ENCODE results near the gene TECTA.

TECTA gene, protein sequence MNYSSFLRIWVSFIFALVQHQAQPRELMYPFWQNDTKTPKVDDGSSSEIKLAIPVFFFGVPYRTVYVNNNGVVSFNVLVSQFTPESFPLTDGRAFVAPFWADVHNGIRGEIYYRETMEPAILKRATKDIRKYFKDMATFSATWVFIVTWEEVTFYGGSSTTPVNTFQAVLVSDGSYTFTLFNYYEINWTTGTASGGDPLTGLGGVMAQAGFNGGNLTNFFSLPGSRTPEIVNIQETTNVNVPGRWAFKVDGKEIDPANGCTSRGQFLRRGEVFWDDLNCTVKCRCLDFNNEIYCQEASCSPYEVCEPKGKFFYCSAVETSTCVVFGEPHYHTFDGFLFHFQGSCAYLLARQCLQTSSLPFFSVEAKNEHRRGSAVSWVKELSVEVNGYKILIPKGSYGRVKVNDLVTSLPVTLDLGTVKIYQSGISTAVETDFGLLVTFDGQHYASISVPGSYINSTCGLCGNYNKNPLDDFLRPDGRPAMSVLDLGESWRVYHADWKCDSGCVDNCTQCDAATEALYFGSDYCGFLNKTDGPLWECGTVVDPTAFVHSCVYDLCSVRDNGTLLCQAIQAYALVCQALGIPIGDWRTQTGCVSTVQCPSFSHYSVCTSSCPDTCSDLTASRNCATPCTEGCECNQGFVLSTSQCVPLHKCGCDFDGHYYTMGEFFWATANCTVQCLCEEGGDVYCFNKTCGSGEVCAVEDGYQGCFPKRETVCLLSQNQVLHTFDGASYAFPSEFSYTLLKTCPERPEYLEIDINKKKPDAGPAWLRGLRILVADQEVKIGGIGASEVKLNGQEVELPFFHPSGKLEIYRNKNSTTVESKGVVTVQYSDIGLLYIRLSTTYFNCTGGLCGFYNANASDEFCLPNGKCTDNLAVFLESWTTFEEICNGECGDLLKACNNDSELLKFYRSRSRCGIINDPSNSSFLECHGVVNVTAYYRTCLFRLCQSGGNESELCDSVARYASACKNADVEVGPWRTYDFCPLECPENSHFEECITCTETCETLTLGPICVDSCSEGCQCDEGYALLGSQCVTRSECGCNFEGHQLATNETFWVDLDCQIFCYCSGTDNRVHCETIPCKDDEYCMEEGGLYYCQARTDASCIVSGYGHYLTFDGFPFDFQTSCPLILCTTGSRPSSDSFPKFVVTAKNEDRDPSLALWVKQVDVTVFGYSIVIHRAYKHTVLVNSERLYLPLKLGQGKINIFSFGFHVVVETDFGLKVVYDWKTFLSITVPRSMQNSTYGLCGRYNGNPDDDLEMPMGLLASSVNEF (N-terminal part only)

DNA sequence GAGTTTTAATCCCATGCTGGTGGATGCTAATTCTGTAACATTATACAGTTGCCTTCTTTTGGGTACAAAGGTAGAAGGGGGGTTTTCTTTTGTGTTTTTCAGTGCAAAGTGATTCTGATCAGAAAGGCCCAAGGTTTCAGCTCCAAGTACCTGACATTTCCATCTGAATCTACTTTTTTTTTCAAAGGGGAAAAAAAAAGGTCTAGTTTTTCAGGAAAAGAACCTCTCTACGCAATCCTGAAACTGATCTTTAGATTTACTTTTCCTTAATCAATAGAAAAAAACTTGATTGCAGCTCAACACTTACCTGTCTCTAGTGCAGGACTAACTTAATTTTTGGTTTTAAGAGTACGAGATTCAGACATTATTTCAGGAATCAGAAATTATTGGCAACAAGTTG is at the start of gene TECTA:
Gene TECTA (plus strand): TSS at position 301 of the 400 bp plus-strand sequence. CDS start 1,423 bp downstream, outside the sequence.
- no peak for DNase-seq (ENCODE audit: low read depth)

DNA sequence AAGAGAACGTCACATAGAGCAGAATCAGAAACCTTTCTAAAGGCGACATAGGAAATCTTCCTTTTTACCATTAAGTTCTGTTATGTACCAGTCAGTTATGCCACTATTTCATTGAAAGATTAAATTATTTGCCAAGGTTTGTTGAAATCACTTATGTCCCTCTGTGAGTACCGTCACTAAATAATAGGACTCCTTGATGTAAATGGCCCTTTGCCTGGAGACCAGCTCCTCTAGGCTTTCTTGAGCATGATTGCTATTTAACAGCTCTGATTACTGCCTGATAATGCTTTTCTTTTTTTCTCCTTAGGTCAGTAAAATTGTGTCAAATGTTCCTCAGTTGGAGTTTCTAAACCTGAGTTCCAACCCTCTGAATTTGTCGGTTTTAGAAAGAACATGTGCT is 47.8 kb upstream of the TECTA start:
- DNase-seq (ENCODE audit: low read depth): no peak

DNA sequence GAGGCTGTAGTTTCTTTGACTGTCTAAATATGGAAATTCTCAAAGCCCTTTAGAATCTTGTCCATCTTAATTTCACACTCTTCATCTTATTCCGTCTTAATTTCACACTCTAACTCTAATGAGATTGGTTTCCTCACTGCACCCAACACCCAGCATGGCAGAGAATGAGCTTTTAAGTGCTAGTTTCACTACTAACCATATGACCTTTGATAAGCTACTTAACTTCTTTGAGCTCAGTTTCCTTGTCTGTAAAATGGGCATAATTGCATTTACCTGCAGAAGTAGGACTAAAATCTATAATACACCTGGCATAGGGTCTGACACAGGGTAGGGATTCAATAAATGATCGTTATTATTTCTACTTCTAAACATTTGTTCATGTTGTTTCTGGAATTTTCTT is 46.8 kb upstream of the TECTA start:
- no peak for DNase-seq (ENCODE audit: low read depth)

DNA sequence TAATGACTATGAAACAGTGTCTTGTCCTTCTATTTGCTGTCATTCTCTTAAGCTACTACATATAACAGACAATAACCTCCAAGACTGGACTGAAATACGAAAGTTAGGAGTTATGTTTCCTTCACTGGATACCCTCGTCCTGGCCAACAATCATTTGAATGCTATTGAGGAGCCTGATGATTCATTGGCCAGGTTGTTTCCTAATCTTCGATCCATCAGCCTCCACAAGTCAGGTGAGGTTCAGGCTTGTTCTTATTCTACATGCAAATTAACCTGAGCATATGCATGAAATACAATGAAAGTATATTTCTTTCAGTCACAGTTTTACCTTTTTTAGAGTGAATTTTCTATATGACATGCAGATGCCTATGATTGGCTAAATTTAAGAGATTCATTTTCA is 46.0 kb upstream of the TECTA start:
- no peak for DNase-seq (ENCODE audit: low read depth)

DNA sequence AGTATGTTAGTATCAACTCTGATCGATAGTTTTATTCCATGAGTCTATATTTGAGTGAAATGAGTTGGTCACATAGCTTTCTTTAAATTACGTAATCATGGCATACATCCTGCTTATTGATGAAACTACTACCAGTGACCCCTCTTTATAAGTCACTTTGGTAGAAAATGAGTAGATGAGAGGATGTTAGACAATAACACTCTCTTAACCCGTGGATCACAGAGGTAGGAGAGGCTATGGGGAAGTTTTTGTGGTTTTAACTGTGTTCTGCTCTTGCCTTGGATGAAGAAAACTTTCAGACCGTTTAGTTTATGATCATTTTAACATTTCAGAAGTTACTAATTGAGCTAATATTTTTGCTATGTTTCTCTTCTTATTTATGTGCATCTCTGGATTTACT is 43.1 kb upstream of the TECTA start:
- DNase-seq (ENCODE audit: low read depth): no peak

DNA sequence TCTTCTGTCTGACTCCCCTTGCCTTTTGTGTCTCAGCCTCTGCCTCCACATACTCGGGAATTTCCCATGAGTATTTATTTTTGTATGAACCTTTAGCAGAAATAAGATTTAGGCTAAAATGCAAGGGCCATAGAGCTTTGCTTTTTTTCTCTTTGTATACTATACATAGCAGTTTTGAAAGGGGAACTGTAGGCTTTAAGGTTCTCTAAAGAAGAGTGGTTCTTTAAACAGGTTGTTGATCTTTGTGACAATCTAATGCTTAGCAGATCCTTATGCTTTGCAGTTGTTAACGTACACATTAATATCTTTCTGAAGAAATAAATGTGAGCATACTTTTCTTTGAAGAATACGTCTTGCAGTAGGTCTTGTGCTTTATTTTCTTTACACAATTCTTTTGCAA is 42.1 kb upstream of the TECTA start:
- no peak for DNase-seq (ENCODE audit: low read depth)

DNA sequence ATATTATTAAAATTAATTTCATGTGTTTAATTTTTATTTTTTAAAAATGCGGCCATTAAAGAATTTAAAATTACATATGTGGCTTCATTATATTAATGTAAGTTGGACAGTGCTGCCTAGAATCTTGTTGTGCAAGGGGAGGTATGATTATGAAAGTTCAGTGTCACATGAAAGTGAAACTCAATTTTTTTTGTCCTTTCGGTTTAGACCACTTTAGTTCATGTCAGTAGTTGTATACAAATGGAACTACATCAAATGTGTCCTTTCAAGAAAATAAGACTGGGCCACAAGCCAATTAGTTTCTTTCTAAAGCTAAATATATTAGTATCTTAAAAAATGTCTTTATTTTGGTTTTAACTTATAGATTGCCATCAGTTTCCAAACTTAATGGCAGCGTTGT is 41.4 kb upstream of the TECTA start:
- DNase-seq (ENCODE audit: low read depth): no peak

DNA sequence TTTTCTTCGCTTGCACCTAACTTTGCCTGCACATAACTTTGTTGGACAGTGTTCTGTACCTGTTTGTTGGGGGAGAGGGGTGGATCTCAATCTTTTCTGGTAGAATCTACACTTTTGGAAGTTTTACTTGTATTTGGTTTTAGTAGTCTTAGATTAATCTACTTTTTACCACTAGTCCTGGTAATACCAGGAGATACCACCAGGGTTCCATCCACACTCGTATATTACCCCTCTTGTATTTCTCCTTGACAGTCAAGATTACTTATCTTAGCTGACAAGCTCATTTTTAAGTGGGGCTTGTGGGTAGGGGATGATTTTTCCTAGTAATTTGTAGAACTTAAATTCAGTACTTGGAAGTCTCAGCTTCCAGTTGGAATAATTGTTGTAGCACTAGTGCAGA is 37.3 kb upstream of the TECTA start:
- no peak for DNase-seq (ENCODE audit: low read depth)

DNA sequence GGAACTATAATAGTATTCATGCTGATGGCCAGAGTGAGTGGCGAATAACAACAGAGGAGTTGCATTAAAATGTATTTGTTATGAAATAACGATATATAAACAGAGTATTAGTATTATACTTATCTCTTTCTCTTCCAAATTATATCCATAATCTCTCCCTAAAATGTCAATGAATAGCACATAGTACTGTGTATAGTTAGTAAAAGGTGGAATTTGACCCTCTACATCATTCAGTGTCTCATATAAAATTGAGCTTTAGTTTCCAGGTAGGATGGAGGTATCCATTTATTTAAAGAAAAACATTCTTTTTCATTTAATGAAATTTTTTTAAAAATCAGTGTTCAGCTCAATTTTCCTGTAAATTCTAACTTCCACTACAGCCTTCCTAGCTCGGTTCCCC is 34.4 kb upstream of the TECTA start:
- DNase-seq (ENCODE audit: low read depth): no peak

DNA sequence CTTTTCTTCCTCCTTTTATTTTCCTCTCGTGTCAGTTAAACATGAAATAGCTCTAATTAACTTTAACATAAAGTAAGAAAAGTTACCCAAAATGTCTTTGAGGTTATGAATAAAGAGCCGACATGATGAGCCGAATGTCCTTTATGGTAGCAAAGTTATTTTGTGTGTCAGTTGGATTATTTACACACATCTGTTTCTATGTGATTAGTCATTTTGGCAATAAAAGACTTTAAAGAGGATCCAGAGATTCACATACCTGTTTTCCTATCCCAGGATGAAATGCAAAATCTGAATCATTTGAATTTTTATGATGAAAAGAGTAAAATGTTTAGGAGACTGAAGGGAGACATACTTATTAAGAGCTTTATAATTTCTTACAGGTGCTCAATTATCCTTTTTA is 34.0 kb upstream of the TECTA start:
- no peak for DNase-seq (ENCODE audit: low read depth)

DNA sequence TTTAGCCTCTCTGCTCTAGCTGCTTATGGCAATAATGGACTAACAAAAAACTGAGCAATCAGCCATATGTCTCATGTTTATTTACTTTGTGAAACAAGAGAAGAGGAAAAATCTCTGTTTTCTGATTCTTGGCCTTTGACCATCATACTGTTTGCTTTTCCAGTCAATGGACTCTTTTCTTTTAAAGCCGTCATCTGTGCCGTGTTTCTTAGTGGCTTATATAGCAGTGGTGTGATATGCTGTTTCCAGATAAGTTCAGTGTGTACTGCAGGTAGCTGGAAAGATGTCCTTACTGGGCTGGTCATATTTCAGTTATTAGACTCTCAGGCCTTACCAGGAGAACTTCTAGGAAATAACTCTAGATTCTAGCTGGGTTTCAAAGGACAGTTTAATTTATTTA is 33.6 kb upstream of the TECTA start:
- no peak for DNase-seq (ENCODE audit: low read depth)

DNA sequence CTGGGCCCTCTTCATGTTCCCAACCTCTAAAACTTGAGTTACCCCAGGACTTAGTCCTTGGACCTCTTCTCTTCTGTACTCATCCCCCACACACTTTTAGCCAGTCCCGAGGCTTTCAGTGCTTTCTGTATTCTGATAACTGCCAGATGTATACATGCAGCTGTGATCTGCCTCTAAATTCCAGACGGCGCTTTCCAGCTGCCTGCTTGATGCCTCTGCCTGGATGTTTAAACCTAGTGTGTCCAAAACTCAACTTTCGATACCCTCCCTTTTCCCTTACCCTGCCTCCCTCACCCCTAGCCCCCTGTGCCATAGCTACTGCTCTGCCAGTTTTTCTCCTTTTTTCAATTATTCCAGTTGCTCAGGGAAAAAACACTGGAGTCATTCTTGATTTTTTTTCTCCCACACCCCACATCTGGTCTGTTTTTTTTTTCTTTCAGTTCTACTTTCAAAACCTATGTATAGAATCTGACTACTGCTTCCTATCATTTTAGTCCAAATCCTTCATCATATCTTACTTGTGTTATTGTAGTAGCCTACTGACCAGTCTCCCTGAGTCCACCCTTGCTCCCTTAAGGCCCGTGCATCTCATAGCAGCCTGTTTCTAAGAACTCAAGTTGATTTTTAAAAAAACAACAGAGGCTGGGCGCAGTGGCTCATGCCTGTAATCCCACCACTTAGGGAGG is 32.9 kb upstream of the TECTA start:
- no peak for DNase-seq (ENCODE audit: low read depth)

DNA sequence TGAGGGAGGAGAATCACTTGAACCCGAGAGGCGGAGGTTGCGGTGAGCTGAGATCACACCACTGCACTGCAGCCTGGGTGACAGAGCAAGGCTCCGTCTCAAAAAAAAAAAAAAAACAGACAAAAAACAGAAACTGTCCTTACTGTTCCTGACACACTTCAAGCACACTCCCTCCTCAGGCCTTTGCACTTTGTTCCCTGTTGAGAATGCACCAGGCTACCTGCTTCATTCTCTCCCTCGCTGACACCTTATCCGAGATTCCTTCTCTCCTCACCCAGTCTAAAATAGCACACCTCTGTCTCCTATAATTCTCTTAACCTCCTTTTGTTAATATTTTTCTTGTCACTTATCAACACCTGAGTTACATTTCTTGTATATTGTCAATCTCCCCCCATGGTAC is 32.3 kb upstream of the TECTA start:
- no peak for DNase-seq (ENCODE audit: low read depth)

DNA sequence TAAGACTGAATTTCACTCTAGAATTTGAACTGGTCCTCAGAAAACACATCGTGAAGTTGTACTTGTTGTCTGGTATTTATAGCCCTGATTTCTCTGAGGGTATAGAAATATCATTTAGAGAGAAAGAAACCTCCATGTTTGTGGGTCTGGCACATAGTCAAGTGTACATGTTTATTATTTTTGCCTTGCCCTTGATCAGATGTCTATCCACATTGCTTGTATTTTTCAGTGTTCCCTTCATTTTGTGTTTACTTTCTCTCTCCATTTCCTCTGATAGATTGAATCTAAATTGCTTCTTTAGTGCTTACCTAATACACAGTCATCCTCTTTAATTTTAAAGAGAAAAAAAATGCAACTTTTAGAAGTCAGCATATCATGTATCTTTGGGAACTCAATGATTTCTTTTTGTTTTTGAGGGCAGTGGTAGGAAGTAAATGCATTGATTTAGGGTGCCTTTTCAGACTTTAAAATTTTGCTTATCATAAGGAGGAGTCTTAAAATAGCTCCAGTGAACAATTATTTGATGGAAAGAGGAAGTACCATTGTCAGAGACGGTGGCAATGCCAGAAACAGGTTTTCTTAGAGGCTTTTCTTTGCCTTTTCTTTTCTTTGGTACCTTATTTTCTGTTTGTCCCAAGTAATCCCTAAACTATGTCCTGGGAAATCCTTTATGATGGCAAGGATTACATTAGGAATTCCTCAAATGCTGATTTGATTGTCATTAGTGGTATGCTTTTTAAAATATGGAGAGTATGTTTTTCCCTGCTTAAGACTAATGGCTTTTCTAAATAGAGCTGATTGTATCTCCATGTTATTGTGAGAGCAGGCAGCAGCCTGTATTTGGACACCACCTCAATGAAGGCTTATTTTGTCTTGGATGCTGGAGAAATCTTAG is 29.8 kb upstream of the TECTA start:
- DNase-seq (ENCODE audit: low read depth): peak; percentile 9

DNA sequence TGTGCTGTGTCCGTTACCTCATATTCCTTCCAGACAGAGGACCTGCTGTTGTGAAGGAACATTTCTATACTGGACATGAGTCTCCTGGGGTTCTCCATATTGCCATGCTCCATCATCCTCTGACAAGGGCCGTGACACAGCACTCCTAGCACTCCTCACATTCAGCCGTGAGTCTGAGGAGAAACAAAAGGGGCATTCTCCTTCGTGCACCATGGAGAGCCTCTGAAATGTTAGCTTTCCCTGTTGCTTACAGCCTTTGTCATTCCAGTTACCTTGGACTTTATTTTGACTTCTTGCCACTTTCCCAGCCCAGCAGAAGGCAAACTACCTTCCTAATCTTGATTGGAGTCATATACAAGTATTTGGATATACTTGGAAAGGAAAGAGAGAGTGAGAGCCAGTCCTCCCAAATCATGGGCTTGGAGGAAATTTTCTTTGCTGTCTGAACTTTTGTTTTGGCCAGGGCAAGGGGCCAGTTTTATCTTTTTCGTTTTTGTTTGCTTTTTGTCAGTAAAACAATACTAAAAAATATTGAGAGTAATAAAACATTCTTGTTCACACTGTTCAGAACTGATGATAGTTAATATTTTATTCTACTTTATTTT is 29.1 kb upstream of the TECTA start:
- no peak for DNase-seq (ENCODE audit: low read depth)

DNA sequence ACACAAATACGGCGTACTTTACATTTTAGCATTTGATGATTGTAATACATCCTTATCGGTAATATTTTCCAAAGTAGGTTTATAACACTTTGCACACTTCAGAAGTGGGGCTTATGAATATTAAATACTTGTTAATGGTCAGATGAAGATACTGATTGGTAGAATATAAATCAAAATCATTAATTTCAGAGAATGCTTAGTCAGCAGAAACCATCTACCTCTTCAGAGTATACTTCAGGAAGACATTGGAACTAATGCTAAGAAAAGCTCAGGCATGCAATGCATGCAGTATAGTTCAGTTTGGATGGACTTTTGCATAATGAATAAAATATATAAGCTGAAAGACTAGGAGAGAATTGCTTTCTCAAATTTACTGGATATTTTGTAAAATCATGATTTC is 19.7 kb upstream of the TECTA start:
- no peak for DNase-seq (ENCODE audit: low read depth)

DNA sequence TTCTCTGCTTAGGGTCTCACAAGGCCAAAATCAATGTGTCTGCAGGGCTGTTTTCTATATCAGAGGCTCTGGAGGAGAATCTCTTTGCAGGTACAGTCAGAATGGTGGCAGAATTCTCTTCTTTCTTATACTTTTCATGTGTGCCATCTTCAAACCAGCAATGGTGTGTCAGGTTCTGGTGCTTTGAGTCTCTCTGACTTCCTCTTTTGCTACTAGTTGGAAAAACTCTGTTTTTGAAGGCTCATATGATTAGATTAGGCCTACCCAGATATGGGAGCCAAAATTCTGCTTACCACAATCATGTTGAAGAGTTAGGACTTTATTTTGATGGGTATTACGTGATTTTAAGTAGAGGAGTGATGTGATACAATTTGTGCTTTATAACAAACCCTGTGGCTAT is 18.8 kb upstream of the TECTA start:
- DNase-seq (ENCODE audit: low read depth): no peak

DNA sequence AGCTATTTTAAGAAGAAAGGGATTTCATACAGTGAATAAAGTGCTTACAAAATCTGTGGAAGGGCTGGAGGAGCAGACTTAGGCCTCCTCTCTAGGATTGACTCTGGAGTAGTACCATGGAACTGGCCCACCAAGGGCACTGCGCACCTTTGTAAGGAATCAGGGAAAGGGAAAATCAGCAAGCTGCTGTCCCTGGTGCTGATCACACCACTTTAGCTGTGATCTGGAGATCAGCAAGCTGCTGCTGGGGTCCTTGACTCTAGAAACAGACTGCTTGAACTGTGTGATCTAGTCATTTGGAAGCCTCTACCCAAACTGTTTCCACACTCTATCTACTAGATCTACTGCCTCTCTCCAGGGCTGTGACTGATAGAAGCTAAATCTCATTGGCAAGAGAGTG is 18.4 kb upstream of the TECTA start:
- peak; percentile 29 for DNase-seq (ENCODE audit: low read depth)

DNA sequence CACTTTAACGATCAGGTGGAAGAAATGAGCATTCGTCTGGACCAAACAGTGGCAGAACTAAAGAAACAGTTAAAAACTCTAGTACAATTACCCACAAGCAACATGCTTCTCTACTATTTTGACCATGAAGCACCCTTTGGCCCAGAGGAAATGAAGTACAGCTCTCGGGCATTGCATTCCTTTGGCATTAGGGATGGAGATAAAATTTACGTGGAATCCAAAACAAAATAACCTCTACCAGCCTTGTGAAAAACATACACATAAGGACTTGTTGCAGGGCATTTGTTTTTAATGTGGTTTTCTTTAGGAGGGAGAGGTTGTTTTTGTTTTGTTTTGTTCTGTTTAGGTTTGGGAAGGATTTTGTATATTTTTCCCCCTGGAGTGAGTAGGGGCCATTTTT is 14.2 kb upstream of the TECTA start:
- DNase-seq (ENCODE audit: low read depth): peak; percentile 63

DNA sequence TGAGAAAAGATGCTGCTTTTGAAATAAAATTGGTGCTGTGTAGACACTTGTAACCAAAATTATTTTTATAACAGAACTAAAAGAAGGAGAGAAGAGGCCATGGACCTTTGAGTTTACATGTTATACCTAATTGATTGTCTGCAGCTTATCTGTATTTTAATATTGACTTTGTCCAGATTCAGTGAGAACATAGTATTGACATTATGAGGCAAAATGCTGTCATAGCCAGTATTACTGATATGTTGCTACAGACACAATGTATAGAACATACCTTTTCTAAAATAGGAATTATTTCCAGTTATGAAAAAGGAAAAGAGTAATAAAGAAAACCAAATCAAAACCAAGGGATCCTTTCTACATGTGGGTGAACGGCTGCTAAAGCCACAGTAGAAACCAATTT is 11.5 kb upstream of the TECTA start:
- no peak for DNase-seq (ENCODE audit: low read depth)
